ENCODE data around the gene FBXW7.

The FBXW7 gene

GRCh38 chr4:152424396-152424795 is 111.5 kb downstream of the FBXW7 start:
- TF ChIP-seq POLR2AphosphoS5 (IDR thresholded peaks at IDR 0.05; ENCODE audit: low read depth, low read length) (no peak), FOXP2 (optimal IDR thresholded peaks at IDR 0.05; ENCODE audit: borderline replicate concordance, extremely low read depth, extremely low read length, insufficient read depth) (no peak), REST (IDR thresholded peaks at IDR 0.05; ENCODE audit: insufficient read depth in 1 of 2, low read depth in 2 of 2, low read length in 2 of 2) (no peak), SIN3A (IDR thresholded peaks at IDR 0.05; ENCODE audit: borderline replicate concordance, insufficient read depth, low read length) (no peak), TAF1 (IDR thresholded peaks at IDR 0.05; ENCODE audit: borderline replicate concordance, insufficient read depth, low read length) (no peak)

- TF ChIP-seq TAF1 (IDR thresholded peaks at IDR 0.05; ENCODE audit: borderline replicate concordance, insufficient read depth, low read length) (no peak), FOXP2 (optimal IDR thresholded peaks at IDR 0.05; ENCODE audit: borderline replicate concordance, extremely low read depth, extremely low read length, insufficient read depth) (no peak), SIN3A (IDR thresholded peaks at IDR 0.05; ENCODE audit: borderline replicate concordance, insufficient read depth, low read length) (no peak), POLR2AphosphoS5 (IDR thresholded peaks at IDR 0.05; ENCODE audit: low read depth, low read length) (no peak), REST (IDR thresholded peaks at IDR 0.05; ENCODE audit: insufficient read depth in 1 of 2, low read depth in 2 of 2, low read length in 2 of 2) (no peak)
These were observed 113.0 kb downstream of the FBXW7 start for GRCh38 chr4:152422817-152423320.

GRCh38 chr4:152421576-152421975 is 114.3 kb downstream of the FBXW7 start:
- TF ChIP-seq REST (IDR thresholded peaks at IDR 0.05; ENCODE audit: insufficient read depth in 1 of 2, low read depth in 2 of 2, low read length in 2 of 2) = no peak
- no peak for TF ChIP-seq SIN3A (IDR thresholded peaks at IDR 0.05; ENCODE audit: borderline replicate concordance, insufficient read depth, low read length)
- no peak for TF ChIP-seq POLR2AphosphoS5 (IDR thresholded peaks at IDR 0.05; ENCODE audit: low read depth, low read length)
- no peak for TF ChIP-seq FOXP2 (optimal IDR thresholded peaks at IDR 0.05; ENCODE audit: borderline replicate concordance, extremely low read depth, extremely low read length, insufficient read depth)
- TF ChIP-seq TAF1 (IDR thresholded peaks at IDR 0.05; ENCODE audit: borderline replicate concordance, insufficient read depth, low read length) = no peak

GRCh38 chr4:152419809-152420208 is 116.1 kb downstream of the FBXW7 start:
- TF ChIP-seq POLR2AphosphoS5 (IDR thresholded peaks at IDR 0.05; ENCODE audit: low read depth, low read length) (no peak), FOXP2 (optimal IDR thresholded peaks at IDR 0.05; ENCODE audit: borderline replicate concordance, extremely low read depth, extremely low read length, insufficient read depth) (no peak), TAF1 (IDR thresholded peaks at IDR 0.05; ENCODE audit: borderline replicate concordance, insufficient read depth, low read length) (no peak), SIN3A (IDR thresholded peaks at IDR 0.05; ENCODE audit: borderline replicate concordance, insufficient read depth, low read length) (no peak), REST (IDR thresholded peaks at IDR 0.05; ENCODE audit: insufficient read depth in 1 of 2, low read depth in 2 of 2, low read length in 2 of 2) (no peak)

- TF ChIP-seq TAF1 (IDR thresholded peaks at IDR 0.05; ENCODE audit: borderline replicate concordance, insufficient read depth, low read length) (no peak), SIN3A (IDR thresholded peaks at IDR 0.05; ENCODE audit: borderline replicate concordance, insufficient read depth, low read length) (no peak), FOXP2 (optimal IDR thresholded peaks at IDR 0.05; ENCODE audit: borderline replicate concordance, extremely low read depth, extremely low read length, insufficient read depth) (no peak), POLR2AphosphoS5 (IDR thresholded peaks at IDR 0.05; ENCODE audit: low read depth, low read length) (no peak), REST (IDR thresholded peaks at IDR 0.05; ENCODE audit: insufficient read depth in 1 of 2, low read depth in 2 of 2, low read length in 2 of 2) (no peak)
These were observed 118.2 kb downstream of the FBXW7 start for GRCh38 chr4:152417673-152418072.

All from PFSK-1 (cell line).